HepG2 (cell line): ENCODE results near the gene ELP2. TPM values are rescaled to one million over a fixed set of nuclear protein-coding genes. Genes with fewer than 3 reads are reported as not detected.

Experiments used
- ATAC-seq: fragments of 200-7000 bp; cut with Tn5 transposase; 3 replicates; pipeline ENCODE4 v1.9.1; 2020; ENCODE audit warnings: mild to moderate bottlenecking, moderate library complexity
- BruUV-seq: library from RNA; stranded (reverse); fragments of 400-500 nt; replicated peaks from 2 replicates; lab custom pipeline; 2021; lab: Mats Ljungman, UMichigan
- CTCF ChIA-PET: fragments of 300-600 bp; formaldehyde crosslinking; extraction: SDS; loops from one replicate; lab custom pipeline; 2021; ENCODE audit warnings: low total read pairs, inconsistent platforms, low intra/inter-chr PET ratio; lab: Yijun Ruan, JAX
- POLR2A ChIA-PET: fragments of 350-600 bp; sonication (Branson Sonifier 250); formaldehyde crosslinking; loops from one replicate; lab custom pipeline; 2020; ENCODE audit warnings: antibody characterized with exemption, inconsistent platforms; lab: Yijun Ruan, JAX
- DNase-seq: peaks from one replicate; pipeline ENCODE4 v3.0.0-alpha.2; 2015; ENCODE audit warnings: low spot score
- FAIRE-seq: peaks from 3 replicates; lab custom pipeline; 2011; peaks lifted over from hg19 to GRCh38; lab: Jason Lieb, UNC
- H2AFZ ChIP-seq: one replicate; pipeline ENCODE4 v1.6.1; 2011; ENCODE audit warnings: low read length, inconsistent platforms
- H3K27ac ChIP-seq: fragments of 300-600 bp; 3 replicates; pipeline ENCODE4 v1.8.0; 2011; ENCODE audit warnings: mixed run types, mild to moderate bottlenecking, mixed read lengths, low read length, inconsistent platforms; ENCODE audit not compliant: insufficient read depth; ENCODE audit errors: extremely low read length
- H3K27me3 ChIP-seq, 2 experiments: fragments of 200-600 bp in 1 of 2; 2 replicates in 1 of 2; 3 replicates in 1 of 2; pipeline versions ENCODE4 v1.6.0 to v1.8.0; 2011; ENCODE audit warnings: low read length in 2 of 2, mild to moderate bottlenecking in 2 of 2, moderate library complexity in 2 of 2, inconsistent platforms in 1 of 2; ENCODE audit not compliant: insufficient read depth in 2 of 2, control insufficient read depth in 1 of 2
- H3K36me3 ChIP-seq, 2 experiments: fragments of 200-600 bp in 1 of 2; replicated peaks in 1 of 2; 2 replicates in 1 of 2; 3 replicates in 1 of 2; pipeline versions ENCODE4 v1.5.1 to v1.8.0; 2011; ENCODE audit warnings: low read length in 2 of 2, inconsistent platforms in 1 of 2; ENCODE audit not compliant: insufficient read depth in 2 of 2, control insufficient read depth in 1 of 2
- H3K4me1 ChIP-seq: 2 replicates; pipeline ENCODE4 v1.5.1; 2012; ENCODE audit warnings: low read length, inconsistent platforms; ENCODE audit not compliant: insufficient read depth
- H3K4me2 ChIP-seq: 2 replicates; pipeline ENCODE4 v1.6.0; 2011; ENCODE audit warnings: low read depth, low read length, inconsistent platforms
- H3K4me3 ChIP-seq, 3 experiments: fragments of 200-600 bp in 1 of 3; sonication (generic), shearing (Covaris generic) in 1 of 3; replicated peaks in 1 of 3; 2 replicates each; pipeline ENCODE4 v1.5.1; 2011 to 2016; ENCODE audit warnings: low read length in 3 of 3, inconsistent platforms in 2 of 3, low read depth in 2 of 3, mild to moderate bottlenecking in 2 of 3, control low read depth in 1 of 3, mixed read lengths in 1 of 3; ENCODE audit not compliant: insufficient read depth in 1 of 3
- H3K79me2 ChIP-seq: one replicate; pipeline ENCODE4 v1.6.1; 2011; ENCODE audit warnings: low read length, inconsistent platforms; ENCODE audit not compliant: insufficient read depth
- H3K9ac ChIP-seq: 2 replicates; pipeline ENCODE4 v1.6.0; 2011; ENCODE audit warnings: mild to moderate bottlenecking, low read depth, low read length, inconsistent platforms; ENCODE audit not compliant: insufficient read depth
- H3K9me3 ChIP-seq: 2 replicates; pipeline ENCODE4 v1.5.1; 2012; ENCODE audit warnings: mild to moderate bottlenecking, low read length
- H4K20me1 ChIP-seq: 2 replicates; pipeline ENCODE4 v1.6.0; 2011; ENCODE audit warnings: inconsistent platforms, mild to moderate bottlenecking, low read length, moderate library complexity; ENCODE audit not compliant: insufficient read depth
- ATM ChIP-seq: fragments of 450-650 bp; IDR thresholded peaks from 2 replicates; pipeline ENCODE4 v1.7.1; 2017; ENCODE audit warnings: mild to moderate bottlenecking, borderline replicate concordance
- DDIT3 ChIP-seq: sonication (generic); formaldehyde crosslinking; IDR thresholded peaks from 2 replicates; pipeline ENCODE4 v1.4.0; 2020; ENCODE audit warnings: mild to moderate bottlenecking, missing genetic modification reagents
- ETS1 ChIP-seq: sonication (generic); formaldehyde crosslinking; IDR thresholded peaks from 2 replicates; pipeline ENCODE4 v1.4.0; 2020; ENCODE audit warnings: missing genetic modification reagents
- KAT2B ChIP-seq: fragments of 150-350 bp; IDR thresholded peaks from 2 replicates; pipeline ENCODE4 v1.6.1; 2014; ENCODE audit warnings: low read depth, low read length, borderline replicate concordance
- KDM1A ChIP-seq: IDR thresholded peaks from 2 replicates; pipeline ENCODE4 v1.6.1; 2016; ENCODE audit warnings: missing compliant biosample characterization
- MAZ ChIP-seq, 2 experiments: sonication (generic) in 1 of 2; formaldehyde crosslinking in 1 of 2; IDR thresholded peaks; 2 replicates each; pipeline versions ENCODE4 v1.5.0 to v1.6.1; 2012 to 2020; ENCODE audit warnings: low read depth in 2 of 2, mild to moderate bottlenecking in 2 of 2, borderline replicate concordance in 1 of 2, improper control_type of control experiment in 1 of 2, low read length in 1 of 2, missing genetic modification reagents in 1 of 2, moderate library complexity in 1 of 2
- NFE2L1 ChIP-seq: sonication (generic); formaldehyde crosslinking; IDR thresholded peaks from 2 replicates; pipeline ENCODE4 v1.4.0; 2020; ENCODE audit warnings: missing genetic modification reagents, mild to moderate bottlenecking, borderline replicate concordance
- NR0B2 ChIP-seq: sonication (generic); formaldehyde crosslinking; IDR thresholded peaks from 2 replicates; pipeline ENCODE4 v1.4.0; 2020; ENCODE audit warnings: mild to moderate bottlenecking, missing genetic modification reagents
- ZBTB14 ChIP-seq: sonication (generic); formaldehyde crosslinking; IDR thresholded peaks from 2 replicates; pipeline ENCODE4 v1.4.0; 2020; ENCODE audit warnings: missing genetic modification reagents
- ZBTB46 ChIP-seq: sonication (generic); formaldehyde crosslinking; IDR thresholded peaks from 2 replicates; pipeline ENCODE4 v1.4.0; 2020; ENCODE audit warnings: mild to moderate bottlenecking, missing genetic modification reagents, borderline replicate concordance
- ZNF276 ChIP-seq: sonication (generic); formaldehyde crosslinking; IDR thresholded peaks from 2 replicates; pipeline ENCODE4 v1.4.0; 2020; ENCODE audit warnings: mild to moderate bottlenecking, low read depth, missing genetic modification reagents
- ZNF577 ChIP-seq: sonication (generic); formaldehyde crosslinking; IDR thresholded peaks from 2 replicates; pipeline ENCODE4 v1.4.0; 2020; ENCODE audit warnings: mild to moderate bottlenecking, low read depth, missing genetic modification reagents, borderline replicate concordance
- WGBS: methylation state at CpG from one replicate; pipeline ENCODE4 v1.1.6; 2017; ENCODE audit warnings: low lambda C conversion rate; 5-methylcytosine and 5-hydroxymethylcytosine counted together
- in situ Hi-C: cut with HindIII; loops from 2 replicates; pipeline ENCODE4 v1.10.0; 2017; ENCODE audit warnings: low pct_unique_long_range_greater_than_20kb; ENCODE audit not compliant: extremely low pct_ligation_motif_present
- intact Hi-C: fragments of 100-400 bp; cut with micrococcal nuclease; formaldehyde crosslinking; loops from one replicate; pipeline ENCODE4 v1.10.0; 2022; ENCODE audit not compliant: unreplicated experiment
- polyA plus RNA-seq, 8 experiments: library from polyadenylated mRNA; depleted of rRNA in 3 of 8; stranded (reverse) in 7 of 8; unstranded in 1 of 8; fragments of >200 nt; fragmentation: Illumina TruSeq in 4 of 8; extraction: Trizol in 4 of 8; gene quantifications; 2 replicates each; pipeline versions ENCODE4 v1.2.1 to v1.2.3, GENCODE V29; 2011 to 2016; ENCODE audit warnings: low read depth in 4 of 8, missing spikeins in 1 of 8, mixed read lengths in 1 of 8; ENCODE audit not compliant: insufficient read depth in 1 of 8
- total RNA-seq, 5 experiments: library from RNA; depleted of rRNA; stranded (reverse); fragments of >200 nt; fragmentation: Illumina TruSeq; extraction: Trizol; gene quantifications; 2 replicates each; pipeline ENCODE4 v1.2.3, GENCODE V29; 2016; ENCODE audit warnings: low read depth in 1 of 5

The ELP2 gene
- total and polyA plus RNA-seq, 2 of the 13 experiments (the other 11 are each of a cell fraction or from before 2014, with no cell fraction given) = 98.7 to 100 TPM

- TF ChIP-seq ZNF276 = 0 out of 2 replicates have a peak, but pooled peaks have one; percentile 6
- no peak for TF ChIP-seq NFE2L1 (CRISPR knock-in tag)
- TF ChIP-seq KAT2B = no peak
- no peak for TF ChIP-seq NR0B2 (CRISPR knock-in tag)
- TF ChIP-seq DDIT3 = no peak
Observed at GRCh38 chr18:36186461-36187192, 56.9 kb downstream of the ELP2 start (continued).

- peak within 1 kb of the TSS; percentile 79 to 86 (median 81) for H3K4me3 ChIP-seq
- peak within 1 kb of the TSS; percentile 95 for H3K9ac ChIP-seq
- peaks cover 4 to 11% of the 10 kb centered on the region in 2 experiments; a peak in 2 of 5 replicates for H3K36me3 ChIP-seq
- peak; percentile 68 for DNase-seq
- H3K4me1 ChIP-seq = peaks cover 62% of the 10 kb centered on the region
- peak within 1 kb of the TSS; percentile 72 for H3K27ac ChIP-seq
- 0% methylated on average over 5 of the region's 66 CpGs for WGBS
- in situ Hi-C loops = no loop called here
- no peaks in the 10 kb centered on the region; a peak in 1 of 5 replicates for H3K27me3 ChIP-seq
- H2AFZ ChIP-seq = no peak within 1 kb of the TSS
- intact Hi-C loops = loop anchor here (2.0 to 10.0 kb wide), 2 partner anchors 67 to 97 kb away; no protein-coding TSS in a partner anchor
- CTCF ChIA-PET = no interaction called here
- POLR2A ChIA-PET = interaction anchor here (0.6 to 7.4 kb wide), 8 partner anchors 7 to 58 kb away, joined by 3 to 103 read pairs (median 6); partner anchors contain the start of genes ELP2 and SLC39A6
- BruUV-seq = no TSS peak
- H3K4me2 ChIP-seq = peak within 1 kb of the TSS; percentile 70
- no peaks in the 10 kb centered on the region for H4K20me1 ChIP-seq
- ATAC-seq = peak; percentile 91
- peaks cover 36% of the 10 kb centered on the region for H3K79me2 ChIP-seq
- no peak for FAIRE-seq
- H3K9me3 ChIP-seq = no peaks in the 10 kb centered on the region
- no peak for TF ChIP-seq ZBTB14 (CRISPR knock-in tag)
- TF ChIP-seq ATM = no peak
- TF ChIP-seq MAZ (IDR thresholded peaks at IDR 0.05; ENCODE audit: borderline replicate concordance, low read depth, low read length) = peak; percentile 34; the same call in 1 of the 2 replicates
- TF ChIP-seq MAZ (CRISPR knock-in tag; IDR thresholded peaks at IDR 0.05; ENCODE audit: low read depth) = no peak; the same call in 1 of the 2 replicates
- no peak for TF ChIP-seq ZNF577 (CRISPR knock-in tag)
- no peak for TF ChIP-seq ZBTB46 (CRISPR knock-in tag)
- TF ChIP-seq KDM1A (CRISPR knock-in tag) = no peak
- 0 out of 2 replicates have a peak, but pooled peaks have one; percentile 40 for TF ChIP-seq ETS1 (CRISPR knock-in tag)
Observed at GRCh38 chr18:36187193-36187825, 57.6 kb downstream of the ELP2 start, which contains the start of gene MOCOS. Gene MOCOS, plus strand, starts transcription at chr18:36187497. Its CDS starts 43 bp downstream, at chr18:36187540.
